GM12892 (cell line): ENCODE data around the gene TIMM8A. TPM values are rescaled to one million over a fixed set of nuclear protein-coding genes. Genes with fewer than 3 reads are reported as not detected.

Source experiments
- DNase-seq: peaks from one replicate; pipeline ENCODE4 v3.0.0; 2011; ENCODE audit not compliant: insufficient read length
- FAIRE-seq: peaks from 2 replicates; lab custom pipeline; 2011; peaks lifted over from hg19 to GRCh38; lab: Jason Lieb, UNC
- POLR2A ChIP-seq: IDR thresholded peaks from 2 replicates; pipeline ENCODE4 v1.6.1; 2011; ENCODE audit warnings: low read depth, low read length, control low read depth
- POLR2AphosphoS5 ChIP-seq: IDR thresholded peaks from 2 replicates; pipeline ENCODE4 v1.6.1; 2011; ENCODE audit warnings: low read depth, low read length, control low read depth
- TAF1 ChIP-seq: IDR thresholded peaks from 2 replicates; pipeline ENCODE4 v1.6.1; 2011; ENCODE audit warnings: low read depth, mild to moderate bottlenecking, control low read depth, low read length, borderline replicate concordance
- polyA plus RNA-seq: library from polyadenylated mRNA; unstranded; fragments of >200 nt; gene quantifications from one replicate; pipeline ENCODE4 v1.2.1, GENCODE V29; 2012; ENCODE audit warnings: missing spikeins, inconsistent platforms; ENCODE audit not compliant: missing spikeins

TIMM8A gene, protein sequence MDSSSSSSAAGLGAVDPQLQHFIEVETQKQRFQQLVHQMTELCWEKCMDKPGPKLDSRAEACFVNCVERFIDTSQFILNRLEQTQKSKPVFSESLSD
- 25.0 TPM for polyA plus RNA-seq

- FAIRE-seq (peak; percentile 86), DNase-seq (peak; percentile 69)
- TF ChIP-seq POLR2A (peak; percentile 87), TAF1 (no peak), POLR2AphosphoS5 (peak; percentile 90)
These were observed at the start of gene TIMM8A for GRCh38 chrX:101348452-101349192. TIMM8A (minus strand) TSS chrX:101348742; CDS start chrX:101348664, 78 bp downstream.

DNA sequence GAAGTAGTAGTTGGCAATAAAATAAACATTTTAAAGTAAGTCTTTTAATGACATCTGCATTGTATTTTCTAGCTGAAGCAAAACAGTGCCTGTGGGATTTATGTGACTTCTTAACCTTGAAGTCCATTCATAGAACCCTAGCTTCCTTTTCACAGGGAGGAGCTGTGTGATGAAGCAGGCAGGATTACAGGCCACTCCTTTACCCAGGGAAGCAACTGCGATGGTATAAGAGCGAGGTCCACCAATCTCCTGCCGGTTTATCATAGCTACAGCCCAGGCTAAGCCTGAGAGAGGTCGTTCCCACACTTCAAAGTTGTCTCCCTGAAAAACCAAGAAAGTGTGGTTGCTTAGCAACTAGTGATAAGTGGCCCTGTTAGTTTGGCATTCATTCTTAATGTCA is 49.2 kb upstream of the TIMM8A start:
- FAIRE-seq (no peak), DNase-seq (no peak)
- TF ChIP-seq POLR2AphosphoS5 = no peak
- TF ChIP-seq TAF1 = no peak
- no peak for TF ChIP-seq POLR2A

DNA sequence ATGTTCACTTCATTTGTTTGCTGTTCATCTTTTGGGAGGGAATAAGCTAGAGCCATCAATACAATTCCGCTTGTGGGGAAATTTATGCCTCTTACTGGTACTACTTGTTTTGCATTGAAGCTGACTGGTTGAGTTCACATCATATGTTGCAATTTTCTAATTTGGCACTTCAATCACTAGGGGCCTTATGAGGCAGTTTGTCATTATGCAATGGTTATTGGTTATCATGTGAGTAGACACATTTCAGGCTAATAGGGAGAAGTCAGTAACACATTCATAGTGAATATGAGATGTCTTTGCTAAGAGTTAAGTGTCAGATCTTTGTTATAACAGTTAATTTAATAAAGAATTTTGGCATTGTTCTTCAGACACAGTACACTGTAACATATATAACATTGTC is 47.2 kb upstream of the TIMM8A start:
- TF ChIP-seq TAF1 (no peak), POLR2AphosphoS5 (no peak), POLR2A (no peak)
- FAIRE-seq = no peak
- no peak for DNase-seq

DNA sequence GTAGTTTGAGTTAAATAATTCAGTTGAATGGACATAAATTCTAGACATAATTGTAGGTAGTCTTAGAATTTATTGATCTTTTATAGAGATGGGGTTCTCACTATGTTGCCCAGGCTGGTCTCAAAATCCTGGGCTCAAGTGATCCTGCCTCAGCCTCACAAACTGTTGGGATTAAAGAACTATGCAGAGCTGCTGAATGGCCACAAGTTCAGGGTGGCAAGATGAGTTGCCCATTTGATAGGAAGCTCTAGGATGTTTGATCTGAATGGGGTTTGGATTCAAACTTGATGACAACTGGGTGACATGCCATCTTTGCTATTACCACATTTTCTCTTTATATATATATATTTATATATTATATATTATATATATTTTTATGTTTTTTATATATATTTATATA is 45.8 kb upstream of the TIMM8A start:
- FAIRE-seq = no peak
- DNase-seq = no peak
- TF ChIP-seq POLR2A = no peak

DNA sequence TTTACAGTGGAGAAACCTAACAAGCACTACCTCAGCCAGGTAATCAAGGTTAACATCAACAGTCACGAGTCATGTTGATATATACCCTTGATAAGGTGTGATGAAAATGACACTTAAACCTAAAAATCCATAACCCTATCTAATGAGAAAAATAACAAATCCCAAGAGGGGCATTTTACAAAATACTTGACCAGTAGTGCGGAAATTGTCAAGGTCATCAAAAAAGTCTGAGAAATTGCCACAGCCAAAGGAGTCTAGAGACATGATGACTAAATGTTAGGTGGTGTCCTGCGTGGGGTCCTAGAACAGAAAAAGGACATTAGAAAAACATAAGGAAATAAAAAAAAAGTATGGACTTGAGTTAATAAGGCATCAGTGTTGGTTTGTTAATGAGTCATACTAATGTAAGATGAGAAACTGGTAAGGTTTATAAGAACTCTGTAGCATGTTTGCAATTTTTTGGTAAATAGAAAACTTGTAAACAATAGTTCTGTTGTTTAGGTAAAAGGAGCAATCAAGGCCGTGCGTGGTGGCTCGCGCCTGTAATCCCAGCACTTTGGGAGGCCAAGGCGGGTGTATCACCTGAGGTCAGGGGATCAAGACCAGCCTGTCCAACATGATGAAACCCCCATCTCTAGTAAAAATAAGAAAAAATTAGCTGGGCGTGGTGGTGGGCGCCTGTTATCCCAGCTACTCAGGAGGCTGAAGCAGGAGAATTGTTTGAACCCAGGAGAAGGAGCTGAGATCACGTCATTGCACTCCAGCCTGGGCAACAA is 45.2 kb upstream of the TIMM8A start:
- DNase-seq (no peak), FAIRE-seq (no peak)
- TF ChIP-seq TAF1 = no peak
- TF ChIP-seq POLR2A = no peak; the same call in 1 of the 2 replicates

DNA sequence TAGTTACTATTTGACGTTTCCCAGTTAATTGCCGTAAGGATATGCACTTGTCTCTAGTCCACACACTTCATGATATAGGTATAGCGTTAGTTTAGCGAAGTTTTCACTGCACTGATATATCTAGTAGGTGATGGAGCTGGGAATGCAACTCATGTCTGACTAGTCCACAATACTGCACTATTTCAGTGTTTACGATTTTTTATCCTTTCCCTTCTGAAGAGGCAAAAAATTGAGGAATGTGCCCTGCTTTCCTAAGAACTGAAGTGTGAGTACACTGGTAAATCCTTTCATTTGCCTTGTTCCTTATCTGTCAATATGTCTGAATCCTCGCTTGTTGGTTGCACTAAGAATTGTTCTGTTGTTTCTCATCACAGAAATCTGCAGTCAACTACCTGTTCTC is 43.3 kb upstream of the TIMM8A start:
- FAIRE-seq = peak; percentile 30
- DNase-seq = no peak
- no peak for TF ChIP-seq POLR2A
- TF ChIP-seq TAF1 = no peak
- TF ChIP-seq POLR2AphosphoS5 = no peak

GRCh38 chrX:101390664-101391525 is 42.4 kb upstream of the TIMM8A start, which contains the start of gene RPL36A:
RPL36A (plus strand) TSS chrX:101391011; CDS start chrX:101391044, 33 bp downstream.
- peak; percentile 98 for TF ChIP-seq TAF1
- TF ChIP-seq POLR2AphosphoS5 = peak; percentile 98
- peak; percentile 97 for TF ChIP-seq POLR2A
- DNase-seq (no peak), FAIRE-seq (peak; percentile 86)

DNA sequence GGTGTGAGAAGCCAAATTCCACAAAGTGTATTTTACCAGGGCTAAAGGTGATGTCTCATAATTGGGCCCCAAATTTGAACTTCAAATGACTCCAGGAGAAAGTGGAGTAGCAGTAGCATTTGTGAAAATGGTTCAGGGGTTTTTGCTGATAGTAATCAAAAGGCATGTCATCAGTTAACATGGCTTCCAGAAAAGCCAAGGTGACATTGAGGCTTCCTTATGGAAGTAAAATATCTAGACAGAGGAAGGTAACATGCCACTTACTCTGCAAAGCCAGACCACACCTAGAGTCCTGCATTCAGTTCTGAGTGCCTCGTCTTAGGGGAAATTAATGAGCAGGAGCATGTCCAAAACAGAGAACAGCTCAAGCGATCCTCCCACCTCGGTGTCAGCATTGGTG is 40.1 kb upstream of the TIMM8A start:
- DNase-seq = no peak
- no peak for FAIRE-seq
- no peak for TF ChIP-seq POLR2A
- TF ChIP-seq POLR2AphosphoS5 = no peak
- TF ChIP-seq TAF1 = no peak

DNA sequence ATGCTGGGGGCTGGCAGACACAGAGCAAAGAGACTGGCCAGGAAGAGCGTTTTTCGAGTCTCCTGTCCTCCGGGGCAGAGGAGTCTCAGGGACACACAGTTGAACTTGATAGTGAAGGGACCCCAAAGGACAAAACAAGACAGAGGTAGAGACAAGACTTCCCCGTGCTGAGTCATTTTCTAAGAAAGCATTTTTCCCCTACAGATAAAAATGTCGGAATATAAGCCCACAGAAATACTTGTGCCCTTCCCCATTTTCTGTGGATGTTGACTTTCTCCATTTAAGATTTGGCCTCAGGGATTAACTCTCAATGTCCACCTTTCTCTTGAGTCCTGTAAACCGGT is 38.0 kb upstream of the TIMM8A start:
- FAIRE-seq (no peak), DNase-seq (no peak)
- TF ChIP-seq TAF1 = no peak
- no peak for TF ChIP-seq POLR2AphosphoS5
- TF ChIP-seq POLR2A = no peak

GRCh38 chrX:101385795-101386541 is 37.4 kb upstream of the TIMM8A start, which contains the start of gene BTK:
BTK (minus strand) TSS chrX:101386191; CDS start chrX:101375284, 10,907 bp downstream.
- peak; percentile 74 for TF ChIP-seq POLR2AphosphoS5
- peak; percentile 52; the same call in 1 of the 2 replicates for TF ChIP-seq TAF1
- TF ChIP-seq POLR2A = peak; percentile 83
- FAIRE-seq = peak; percentile 93
- no peak for DNase-seq
